Measurements from ENCODE around the gene SLCO4C1. TPM values are rescaled to one million over a fixed set of nuclear protein-coding genes. Genes with fewer than 3 reads are reported as not detected.

SLCO4C1 gene
- polyA plus RNA-seq, 1 of the 3 experiments (the other 2 are of a cell fraction): not detected

- DNase-seq: no peak
- CTCF ChIA-PET: interaction anchor here (0.9 to 3.5 kb wide), 26 partner anchors 9 to 317 kb away, joined by 3 to 30 read pairs (median 4); no protein-coding TSS in a partner anchor
- TF ChIP-seq MEF2A (IDR thresholded peaks at IDR 0.05; ENCODE audit: borderline replicate concordance, low read depth): no peak
- no peak for TF ChIP-seq RAD21 (IDR thresholded peaks at IDR 0.05; ENCODE audit: low read length)
- TF ChIP-seq SIN3A (IDR thresholded peaks at IDR 0.05; ENCODE audit: borderline replicate concordance, low read depth, low read length): no peak
- TF ChIP-seq PBX3 (IDR thresholded peaks at IDR 0.05): no peak
- no peak for TF ChIP-seq EP300 (IDR thresholded peaks at IDR 0.05; ENCODE audit: borderline replicate concordance in 1 of 2, low read depth in 1 of 2, low read length in 1 of 2)
- TF ChIP-seq FOXM1 (IDR thresholded peaks at IDR 0.05; ENCODE audit: low read depth): no peak
- Histone ChIP-seq H3K79me2 (ENCODE audit: insufficient read depth) (no peaks in the 10 kb centered on the region), H3K27ac (ENCODE audit: low read depth in 2 of 2, low read length in 1 of 2) (no peak overlapping the region), H3F3A (replicated peaks; ENCODE audit: insufficient read depth) (no peaks in the 10 kb centered on the region), H3K4me2 (peak overlapping the region; percentile 75), H3K27me3 (ENCODE audit: insufficient read depth) (no peaks in the 10 kb centered on the region), H3K36me3 (replicated peaks in 1 of 2; ENCODE audit: control insufficient read depth in 1 of 2, insufficient read depth in 2 of 2, low read length in 1 of 2) (no peaks in the 10 kb centered on the region), H3K9me2 (no peaks in the 10 kb centered on the region), H3K4me1 (ENCODE audit: control insufficient read depth in 1 of 2, insufficient read depth in 2 of 2, low read depth in 1 of 2, low read length in 1 of 2) (peaks cover 0 to 5% of the 10 kb centered on the region in 2 experiments; a peak in 1 of 4 replicates), H2AFZ (ENCODE audit: low read depth) (0 out of 2 replicates have a peak overlapping the region, but pooled peaks have one; percentile 41), H3K4me3 (ENCODE audit: low read depth in 2 of 2, low read length in 1 of 2) (peak overlapping the region; percentile 53 to 59), H3K9me3 (no peaks in the 10 kb centered on the region), H4K20me1 (ENCODE audit: insufficient read depth) (no peaks in the 10 kb centered on the region), H3K9ac (no peak overlapping the region)
- POLR2A ChIA-PET: no interaction called here
- 15% methylated on average over 19 of the region's 26 CpGs for WGBS (ENCODE audit: low lambda C conversion rate)
These were observed 428 bp downstream of the SLCO4C1 start for GRCh38 chr5:102295534-102296177.

DNA sequence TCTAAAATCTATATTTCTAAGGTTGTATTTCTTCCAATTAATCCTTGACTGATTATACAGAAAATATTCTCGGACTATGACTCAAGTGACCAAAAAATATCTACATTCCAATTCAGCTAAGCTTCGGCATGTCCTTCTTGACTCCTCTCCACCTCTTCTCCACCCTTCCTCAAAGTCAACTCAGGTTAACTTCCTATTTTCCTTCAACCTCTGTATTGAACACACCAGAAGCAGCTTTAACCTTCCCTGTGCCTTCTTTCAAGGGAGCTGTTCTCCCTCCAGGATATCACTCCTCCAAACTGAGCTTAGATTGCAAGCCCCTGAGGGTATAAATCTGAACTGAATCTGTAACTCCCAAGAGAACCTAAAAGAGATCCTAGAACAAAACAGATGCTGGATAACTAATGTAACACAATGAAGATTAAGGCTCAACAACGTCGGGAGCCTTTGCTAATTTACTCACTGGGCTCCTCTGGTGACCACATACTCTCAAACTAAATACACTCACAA, 1.1 kb downstream of the SLCO4C1 start:
- Histone ChIP-seq H3K36me3 (replicated peaks in 1 of 2; ENCODE audit: control insufficient read depth in 1 of 2, insufficient read depth in 2 of 2, low read length in 1 of 2) (no peaks in the 10 kb centered on the region), H3K27ac (ENCODE audit: low read depth in 2 of 2, low read length in 1 of 2) (no peak overlapping the region), H3K9me3 (no peaks in the 10 kb centered on the region), H2AFZ (ENCODE audit: low read depth) (no peak overlapping the region), H3F3A (replicated peaks; ENCODE audit: insufficient read depth) (no peaks in the 10 kb centered on the region), H3K4me2 (no peak overlapping the region), H3K9me2 (no peaks in the 10 kb centered on the region), H3K79me2 (ENCODE audit: insufficient read depth) (no peaks in the 10 kb centered on the region), H3K27me3 (ENCODE audit: insufficient read depth) (no peaks in the 10 kb centered on the region), H4K20me1 (ENCODE audit: insufficient read depth) (no peaks in the 10 kb centered on the region), H3K4me1 (ENCODE audit: control insufficient read depth in 1 of 2, insufficient read depth in 2 of 2, low read depth in 1 of 2, low read length in 1 of 2) (peaks cover 0 to 5% of the 10 kb centered on the region in 2 experiments; a peak in 1 of 4 replicates), H3K9ac (no peak overlapping the region), H3K4me3 (ENCODE audit: low read depth in 2 of 2, low read length in 1 of 2) (no peak overlapping the region)
- ChIA-PET POLR2A (no interaction called here), CTCF (interaction anchor here (1.0 to 3.5 kb wide), 12 partner anchors 9 to 290 kb away, joined by 3 to 30 read pairs (median 8); no protein-coding TSS in a partner anchor)
- no peak for DNase-seq
- WGBS (ENCODE audit: low lambda C conversion rate): 73% methylated on average over 4 of the region's 4 CpGs
- TF ChIP-seq NFIC (IDR thresholded peaks at IDR 0.05; ENCODE audit: borderline replicate concordance): no peak
- no peak for TF ChIP-seq EZH2phosphoT487 (IDR thresholded peaks at IDR 0.05; ENCODE audit: borderline replicate concordance, low read depth)
- TF ChIP-seq, protein P1, sequence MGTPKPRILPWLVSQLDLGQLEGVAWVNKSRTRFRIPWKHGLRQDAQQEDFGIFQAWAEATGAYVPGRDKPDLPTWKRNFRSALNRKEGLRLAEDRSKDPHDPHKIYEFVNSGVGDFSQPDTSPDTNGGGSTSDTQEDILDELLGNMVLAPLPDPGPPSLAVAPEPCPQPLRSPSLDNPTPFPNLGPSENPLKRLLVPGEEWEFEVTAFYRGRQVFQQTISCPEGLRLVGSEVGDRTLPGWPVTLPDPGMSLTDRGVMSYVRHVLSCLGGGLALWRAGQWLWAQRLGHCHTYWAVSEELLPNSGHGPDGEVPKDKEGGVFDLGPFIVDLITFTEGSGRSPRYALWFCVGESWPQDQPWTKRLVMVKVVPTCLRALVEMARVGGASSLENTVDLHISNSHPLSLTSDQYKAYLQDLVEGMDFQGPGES (IDR thresholded peaks at IDR 0.05; ENCODE audit: low read depth, low read length): no peak

Measured in SK-N-SH (cell line).